ENCODE data around the gene C1orf122. TPM values are rescaled to one million over a fixed set of nuclear protein-coding genes. Genes with fewer than 3 reads are reported as not detected.

The C1orf122 gene
- total and polyA plus RNA-seq, 2 of the 13 experiments (the other 11 are each of a cell fraction or from before 2014, with no cell fraction given), result 18.7 to 40.6 TPM

DNA sequence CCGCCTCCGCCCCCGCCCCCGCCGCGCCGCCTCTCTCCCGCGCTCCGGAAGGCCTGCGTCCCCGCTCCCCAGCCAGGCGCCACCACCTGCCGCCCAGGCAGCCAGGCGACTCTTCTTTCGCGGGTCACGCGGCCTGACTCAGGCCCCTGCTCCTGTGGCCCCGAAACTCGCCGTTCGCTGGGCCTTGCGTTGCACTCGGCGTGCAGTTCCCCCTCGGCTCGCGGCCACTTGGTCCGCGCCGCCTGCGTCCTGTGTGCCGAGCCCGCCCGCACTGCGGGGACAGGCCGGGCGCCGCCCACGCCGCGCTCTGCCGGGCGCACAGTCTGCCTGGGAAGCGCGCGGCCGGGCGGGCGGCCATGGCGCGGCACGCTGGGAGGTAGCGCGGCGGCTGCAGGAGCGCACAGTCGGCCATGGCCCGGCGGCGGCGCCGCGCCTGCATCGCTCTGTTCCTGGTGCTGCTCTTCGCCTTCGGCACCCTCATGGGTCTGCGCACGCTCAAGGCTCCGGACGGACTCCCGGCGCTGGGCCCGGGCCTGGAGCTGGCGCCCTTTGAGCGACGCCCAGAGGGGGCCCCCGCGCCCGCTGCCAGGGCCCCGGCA, 13.7 kb upstream of the C1orf122 start, which contains the start of gene MANEAL (continued):
- TF ChIP-seq ZBTB44 (CRISPR knock-in tag; IDR thresholded peaks at IDR 0.05), result 0 out of 2 replicates have a peak, but pooled peaks have one; percentile 32
- TF ChIP-seq HMGXB3 (CRISPR knock-in tag; IDR thresholded peaks at IDR 0.05; ENCODE audit: borderline replicate concordance), result no peak
- peak; percentile 50 for TF ChIP-seq MEIS2 (CRISPR knock-in tag; IDR thresholded peaks at IDR 0.05)
- TF ChIP-seq ZSCAN25 (CRISPR knock-in tag; IDR thresholded peaks at IDR 0.05), result peak; percentile 57
- TF ChIP-seq SETDB1 (CRISPR knock-in tag; IDR thresholded peaks at IDR 0.05; ENCODE audit: borderline replicate concordance), result no peak
- TF ChIP-seq ZNF232 (CRISPR knock-in tag; IDR thresholded peaks at IDR 0.05; ENCODE audit: borderline replicate concordance), result no peak
- no peak for TF ChIP-seq SRSF1 (optimal IDR thresholded peaks at IDR 0.05; ENCODE audit: low read depth, low read length)
- TF ChIP-seq BRCA1 (CRISPR knock-in tag; IDR thresholded peaks at IDR 0.05), result no peak
- TF ChIP-seq, protein P1, sequence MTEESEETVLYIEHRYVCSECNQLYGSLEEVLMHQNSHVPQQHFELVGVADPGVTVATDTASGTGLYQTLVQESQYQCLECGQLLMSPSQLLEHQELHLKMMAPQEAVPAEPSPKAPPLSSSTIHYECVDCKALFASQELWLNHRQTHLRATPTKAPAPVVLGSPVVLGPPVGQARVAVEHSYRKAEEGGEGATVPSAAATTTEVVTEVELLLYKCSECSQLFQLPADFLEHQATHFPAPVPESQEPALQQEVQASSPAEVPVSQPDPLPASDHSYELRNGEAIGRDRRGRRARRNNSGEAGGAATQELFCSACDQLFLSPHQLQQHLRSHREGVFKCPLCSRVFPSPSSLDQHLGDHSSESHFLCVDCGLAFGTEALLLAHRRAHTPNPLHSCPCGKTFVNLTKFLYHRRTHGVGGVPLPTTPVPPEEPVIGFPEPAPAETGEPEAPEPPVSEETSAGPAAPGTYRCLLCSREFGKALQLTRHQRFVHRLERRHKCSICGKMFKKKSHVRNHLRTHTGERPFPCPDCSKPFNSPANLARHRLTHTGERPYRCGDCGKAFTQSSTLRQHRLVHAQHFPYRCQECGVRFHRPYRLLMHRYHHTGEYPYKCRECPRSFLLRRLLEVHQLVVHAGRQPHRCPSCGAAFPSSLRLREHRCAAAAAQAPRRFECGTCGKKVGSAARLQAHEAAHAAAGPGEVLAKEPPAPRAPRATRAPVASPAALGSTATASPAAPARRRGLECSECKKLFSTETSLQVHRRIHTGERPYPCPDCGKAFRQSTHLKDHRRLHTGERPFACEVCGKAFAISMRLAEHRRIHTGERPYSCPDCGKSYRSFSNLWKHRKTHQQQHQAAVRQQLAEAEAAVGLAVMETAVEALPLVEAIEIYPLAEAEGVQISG (CRISPR knock-in tag; IDR thresholded peaks at IDR 0.05), result 0 out of 2 replicates have a peak, but pooled peaks have one; percentile 33
- no peak for TF ChIP-seq ZNF747 (CRISPR knock-in tag; IDR thresholded peaks at IDR 0.05; ENCODE audit: borderline replicate concordance)
- TF ChIP-seq ZNF703 (CRISPR knock-in tag; IDR thresholded peaks at IDR 0.05; ENCODE audit: borderline replicate concordance), result no peak
- no peak for TF ChIP-seq TBX2 (CRISPR knock-in tag; IDR thresholded peaks at IDR 0.05; ENCODE audit: borderline replicate concordance)
- TF ChIP-seq ZNF17 (CRISPR knock-in tag; IDR thresholded peaks at IDR 0.05), result no peak
- TF ChIP-seq ZNF879 (CRISPR knock-in tag; IDR thresholded peaks at IDR 0.05), result no peak
- TF ChIP-seq CHD4 (IDR thresholded peaks at IDR 0.05; ENCODE audit: borderline replicate concordance, low read length), result no peak
- TF ChIP-seq ZNF230 (CRISPR knock-in tag; IDR thresholded peaks at IDR 0.05), result no peak
- TF ChIP-seq, protein P2, sequence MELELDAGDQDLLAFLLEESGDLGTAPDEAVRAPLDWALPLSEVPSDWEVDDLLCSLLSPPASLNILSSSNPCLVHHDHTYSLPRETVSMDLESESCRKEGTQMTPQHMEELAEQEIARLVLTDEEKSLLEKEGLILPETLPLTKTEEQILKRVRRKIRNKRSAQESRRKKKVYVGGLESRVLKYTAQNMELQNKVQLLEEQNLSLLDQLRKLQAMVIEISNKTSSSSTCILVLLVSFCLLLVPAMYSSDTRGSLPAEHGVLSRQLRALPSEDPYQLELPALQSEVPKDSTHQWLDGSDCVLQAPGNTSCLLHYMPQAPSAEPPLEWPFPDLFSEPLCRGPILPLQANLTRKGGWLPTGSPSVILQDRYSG (CRISPR knock-in tag; IDR thresholded peaks at IDR 0.05), result no peak
- TF ChIP-seq, protein P3, sequence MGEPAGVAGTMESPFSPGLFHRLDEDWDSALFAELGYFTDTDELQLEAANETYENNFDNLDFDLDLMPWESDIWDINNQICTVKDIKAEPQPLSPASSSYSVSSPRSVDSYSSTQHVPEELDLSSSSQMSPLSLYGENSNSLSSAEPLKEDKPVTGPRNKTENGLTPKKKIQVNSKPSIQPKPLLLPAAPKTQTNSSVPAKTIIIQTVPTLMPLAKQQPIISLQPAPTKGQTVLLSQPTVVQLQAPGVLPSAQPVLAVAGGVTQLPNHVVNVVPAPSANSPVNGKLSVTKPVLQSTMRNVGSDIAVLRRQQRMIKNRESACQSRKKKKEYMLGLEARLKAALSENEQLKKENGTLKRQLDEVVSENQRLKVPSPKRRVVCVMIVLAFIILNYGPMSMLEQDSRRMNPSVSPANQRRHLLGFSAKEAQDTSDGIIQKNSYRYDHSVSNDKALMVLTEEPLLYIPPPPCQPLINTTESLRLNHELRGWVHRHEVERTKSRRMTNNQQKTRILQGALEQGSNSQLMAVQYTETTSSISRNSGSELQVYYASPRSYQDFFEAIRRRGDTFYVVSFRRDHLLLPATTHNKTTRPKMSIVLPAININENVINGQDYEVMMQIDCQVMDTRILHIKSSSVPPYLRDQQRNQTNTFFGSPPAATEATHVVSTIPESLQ (CRISPR knock-in tag; conservative IDR thresholded peaks at IDR 0.05), result no peak
